ENCODE data around the gene HAO1. TPM values are rescaled to one million over a fixed set of nuclear protein-coding genes. Genes with fewer than 3 reads are reported as not detected.

Gene HAO1
- total RNA-seq, 1 donor = not detected

GRCh38 chr20:7908905-7909304 is 31.4 kb downstream of the HAO1 start:
- Histone ChIP-seq H3K27me3 (ENCODE audit: insufficient read depth, low read length) (peaks cover 6% of the 10 kb centered on the region), H3K36me3 (ENCODE audit: insufficient read depth, low read length) (no peaks in the 10 kb centered on the region), H3K4me2 (ENCODE audit: insufficient read depth, low read length) (no peak overlapping the region), H3K9me3 (ENCODE audit: low read depth, low read length) (no peaks in the 10 kb centered on the region), H4K20me1 (ENCODE audit: insufficient read depth, low read length) (no peaks in the 10 kb centered on the region), H2AFZ (ENCODE audit: low read length) (no peak overlapping the region), H3K4me1 (ENCODE audit: insufficient read depth, low read length) (no peaks in the 10 kb centered on the region), H3K79me2 (ENCODE audit: insufficient read depth, low read length) (no peaks in the 10 kb centered on the region), H3K27ac (ENCODE audit: low read depth, low read length) (no peak overlapping the region), H3K4me3 (ENCODE audit: insufficient read depth, low read length) (no peak overlapping the region)
- TF ChIP-seq, protein P1, sequence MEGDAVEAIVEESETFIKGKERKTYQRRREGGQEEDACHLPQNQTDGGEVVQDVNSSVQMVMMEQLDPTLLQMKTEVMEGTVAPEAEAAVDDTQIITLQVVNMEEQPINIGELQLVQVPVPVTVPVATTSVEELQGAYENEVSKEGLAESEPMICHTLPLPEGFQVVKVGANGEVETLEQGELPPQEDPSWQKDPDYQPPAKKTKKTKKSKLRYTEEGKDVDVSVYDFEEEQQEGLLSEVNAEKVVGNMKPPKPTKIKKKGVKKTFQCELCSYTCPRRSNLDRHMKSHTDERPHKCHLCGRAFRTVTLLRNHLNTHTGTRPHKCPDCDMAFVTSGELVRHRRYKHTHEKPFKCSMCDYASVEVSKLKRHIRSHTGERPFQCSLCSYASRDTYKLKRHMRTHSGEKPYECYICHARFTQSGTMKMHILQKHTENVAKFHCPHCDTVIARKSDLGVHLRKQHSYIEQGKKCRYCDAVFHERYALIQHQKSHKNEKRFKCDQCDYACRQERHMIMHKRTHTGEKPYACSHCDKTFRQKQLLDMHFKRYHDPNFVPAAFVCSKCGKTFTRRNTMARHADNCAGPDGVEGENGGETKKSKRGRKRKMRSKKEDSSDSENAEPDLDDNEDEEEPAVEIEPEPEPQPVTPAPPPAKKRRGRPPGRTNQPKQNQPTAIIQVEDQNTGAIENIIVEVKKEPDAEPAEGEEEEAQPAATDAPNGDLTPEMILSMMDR (IDR thresholded peaks at IDR 0.05; ENCODE audit: extremely low read depth, low read depth, low read length) = no peak
- DNase-seq (ENCODE audit: insufficient read length, low spot score, missing footprints) = no peak

GRCh38 chr20:7903429-7903828 is 36.8 kb downstream of the HAO1 start:
- Histone ChIP-seq H3K27me3 (ENCODE audit: insufficient read depth, low read length) (peaks cover 6% of the 10 kb centered on the region), H4K20me1 (ENCODE audit: insufficient read depth, low read length) (no peaks in the 10 kb centered on the region), H3K79me2 (ENCODE audit: insufficient read depth, low read length) (no peaks in the 10 kb centered on the region), H3K4me1 (ENCODE audit: insufficient read depth, low read length) (no peaks in the 10 kb centered on the region), H3K4me3 (ENCODE audit: insufficient read depth, low read length) (no peak overlapping the region), H3K27ac (ENCODE audit: low read depth, low read length) (no peak overlapping the region), H3K4me2 (ENCODE audit: insufficient read depth, low read length) (no peak overlapping the region), H3K36me3 (ENCODE audit: insufficient read depth, low read length) (no peaks in the 10 kb centered on the region), H2AFZ (ENCODE audit: low read length) (no peak overlapping the region), H3K9me3 (ENCODE audit: low read depth, low read length) (no peaks in the 10 kb centered on the region)
- DNase-seq (ENCODE audit: insufficient read length, low spot score, missing footprints) = no peak
- TF ChIP-seq, protein P1 (IDR thresholded peaks at IDR 0.05; ENCODE audit: extremely low read depth, low read depth, low read length) = no peak

- TF ChIP-seq, protein P1 (IDR thresholded peaks at IDR 0.05; ENCODE audit: extremely low read depth, low read depth, low read length) = no peak
- no peak for DNase-seq (ENCODE audit: insufficient read length, low spot score, missing footprints)
- Histone ChIP-seq H3K27ac (ENCODE audit: low read depth, low read length) (no peak overlapping the region), H2AFZ (ENCODE audit: low read length) (no peak overlapping the region), H3K79me2 (ENCODE audit: insufficient read depth, low read length) (no peaks in the 10 kb centered on the region), H3K27me3 (ENCODE audit: insufficient read depth, low read length) (peaks cover 6% of the 10 kb centered on the region), H3K4me2 (ENCODE audit: insufficient read depth, low read length) (no peak overlapping the region), H3K36me3 (ENCODE audit: insufficient read depth, low read length) (no peaks in the 10 kb centered on the region), H3K9me3 (ENCODE audit: low read depth, low read length) (no peaks in the 10 kb centered on the region), H4K20me1 (ENCODE audit: insufficient read depth, low read length) (no peaks in the 10 kb centered on the region), H3K4me1 (ENCODE audit: insufficient read depth, low read length) (no peaks in the 10 kb centered on the region), H3K4me3 (ENCODE audit: insufficient read depth, low read length) (no peak overlapping the region)
Measured at GRCh38 chr20:7902879-7903278, 37.4 kb downstream of the HAO1 start.

DNA sequence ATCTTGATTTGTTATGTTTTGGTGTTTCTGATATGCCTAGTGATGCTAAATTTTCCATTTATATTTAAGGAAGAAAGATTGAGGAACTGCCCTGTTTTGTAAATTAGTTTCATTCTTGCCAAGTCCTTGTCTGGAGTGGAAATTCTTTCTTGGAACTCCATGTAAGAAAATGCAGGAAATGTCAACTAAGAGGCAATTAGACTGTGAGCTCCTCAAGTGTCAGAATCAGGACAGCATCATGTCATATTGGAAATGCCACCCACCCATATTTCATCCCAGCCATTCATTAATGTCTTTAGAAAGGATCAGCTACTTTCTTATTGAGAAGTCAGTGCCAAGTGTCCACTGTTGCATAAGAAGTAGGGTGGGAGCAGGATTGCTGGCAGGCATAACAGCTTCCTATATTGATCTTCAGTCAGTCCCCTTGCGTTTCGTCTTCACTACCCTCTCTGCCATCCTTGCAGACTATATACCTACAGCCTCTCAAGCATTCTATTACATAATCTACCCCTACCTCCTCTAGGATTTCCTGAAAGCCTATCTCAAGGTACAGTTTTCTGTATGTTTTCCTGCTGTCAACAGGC is 42.4 kb downstream of the HAO1 start:
- TF ChIP-seq, protein P1 (IDR thresholded peaks at IDR 0.05; ENCODE audit: extremely low read depth, low read depth, low read length) = no peak
- DNase-seq (ENCODE audit: insufficient read length, low spot score, missing footprints) = no peak
- H3K4me1 ChIP-seq (ENCODE audit: insufficient read depth, low read length) = no peaks in the 10 kb centered on the region
- H4K20me1 ChIP-seq (ENCODE audit: insufficient read depth, low read length) = no peaks in the 10 kb centered on the region
- H3K4me3 ChIP-seq (ENCODE audit: insufficient read depth, low read length) = no peak overlapping the region
- no peak overlapping the region for H3K27ac ChIP-seq (ENCODE audit: low read depth, low read length)
- H3K27me3 ChIP-seq (ENCODE audit: insufficient read depth, low read length) = no peaks in the 10 kb centered on the region
- H2AFZ ChIP-seq (ENCODE audit: low read length) = no peak overlapping the region
- H3K79me2 ChIP-seq (ENCODE audit: insufficient read depth, low read length) = no peaks in the 10 kb centered on the region
- H3K36me3 ChIP-seq (ENCODE audit: insufficient read depth, low read length) = no peaks in the 10 kb centered on the region
- H3K4me2 ChIP-seq (ENCODE audit: insufficient read depth, low read length) = no peak overlapping the region
- no peaks in the 10 kb centered on the region for H3K9me3 ChIP-seq (ENCODE audit: low read depth, low read length)

All from osteoblast (primary cell).